Measurements from ENCODE around the gene TTC23L. TPM values are rescaled to one million over a fixed set of nuclear protein-coding genes. Genes with fewer than 3 reads are reported as not detected.
A peak's percentile ranks its signal among the peaks of the same experiment; 100 is the strongest.
"Not testable (repeated sequence)": the region's sequence is repeated elsewhere in the genome, so short reads cannot be mapped to it uniquely, and the experiment has no call there.

TTC23L gene
- total RNA-seq, 1 experiment from 2014 or later = 3.9 TPM

GRCh38 chr5:34919077-34919476 lies 80.1 kb downstream of the TTC23L start:
- ChIA-PET CTCF (interaction anchor here (0.7 kb wide), 3 partner anchors 61 to 441 kb away, joined by 4 to 8 read pairs (median 6); no protein-coding TSS in a partner anchor), POLR2A (ENCODE audit: unreplicated experiment) (no interaction called here)
- TF ChIP-seq CTCF (conservative IDR thresholded peaks at IDR 0.05) (peak; percentile 41; the same call in 1 of the 2 replicates), EZH2 (IDR thresholded peaks at IDR 0.05; ENCODE audit: low read depth) (no peak)
- BruUV-seq (replicated peaks) = no TSS peak
- H3K27me3 ChIP-seq (ENCODE audit: insufficient read depth, low read depth) = no peaks in the 10 kb centered on the region
- no peak for DNase-seq
- no peak overlapping the region; the same call in 1 of the 2 replicates for H3K27ac ChIP-seq
- H4K20me1 ChIP-seq (ENCODE audit: insufficient read depth) = peaks cover 20% of the 10 kb centered on the region; the same call in 1 of the 2 replicates
- H3K4me3 ChIP-seq = no peak overlapping the region
- intact Hi-C loops (cut with micrococcal nuclease; ENCODE audit: unreplicated experiment) = loop anchor here (5.0 to 10.0 kb wide), 2 partner anchors 332 to 1006 kb away; no protein-coding TSS in a partner anchor
- H3K9me3 ChIP-seq (ENCODE audit: insufficient read depth, low read depth) = no peaks in the 10 kb centered on the region; the same call in 1 of the 2 replicates
- H3K4me1 ChIP-seq (replicated peaks; ENCODE audit: insufficient read depth) = peaks cover 58% of the 10 kb centered on the region
- no peak overlapping the region for H2AFZ ChIP-seq
- H3K36me3 ChIP-seq (ENCODE audit: low read depth) = peaks cover 45% of the 10 kb centered on the region
- H3K4me2 ChIP-seq = no peak overlapping the region
- peaks cover 88% of the 10 kb centered on the region for H3K79me2 ChIP-seq (ENCODE audit: low read depth)
- peaks cover 68% of the 10 kb centered on the region for H3F3A ChIP-seq (ENCODE audit: insufficient read depth, low read depth)
- no peaks in the 10 kb centered on the region for H3K9me2 ChIP-seq (ENCODE audit: insufficient read depth)

- H3K9me3 ChIP-seq (ENCODE audit: insufficient read depth, low read depth); BruUV-seq (replicated peaks); H2AFZ ChIP-seq; H3K27me3 ChIP-seq (ENCODE audit: insufficient read depth, low read depth); DNase-seq; H3K9me2 ChIP-seq (ENCODE audit: insufficient read depth): not testable (repeated sequence)
- Histone ChIP-seq H3K4me3 (peak overlapping the region; percentile 41; the same call in 1 of the 2 replicates), H3K79me2 (ENCODE audit: low read depth) (peaks cover 70% of the 10 kb centered on the region), H3K27ac (peak overlapping the region; percentile 72), H3F3A (ENCODE audit: insufficient read depth, low read depth) (peaks cover 86% of the 10 kb centered on the region), H3K4me2 (peak overlapping the region; percentile 71), H3K36me3 (ENCODE audit: low read depth) (peaks cover 68% of the 10 kb centered on the region), H4K20me1 (ENCODE audit: insufficient read depth) (peaks cover 13% of the 10 kb centered on the region), H3K4me1 (replicated peaks; ENCODE audit: insufficient read depth) (peaks cover 51% of the 10 kb centered on the region)
- intact Hi-C loops (cut with micrococcal nuclease; ENCODE audit: unreplicated experiment) = loop anchor here (10.0 kb wide), 2 partner anchors 1028 to 1952 kb away; partner anchors contain the start of genes ADAMTS12 and NIPBL
- ChIA-PET POLR2A (ENCODE audit: unreplicated experiment) (interaction anchor here (0.8 to 1.2 kb wide), 3 partner anchors 8 to 727 kb away, joined by 5 to 7 read pairs (median 6); partner anchors contain the start of genes BRIX1 and RAD1), CTCF (interaction anchor here (0.7 kb wide), 1 partner anchor 8 kb away, joined by 4 read pairs; the partner anchor contains the start of genes BRIX1 and RAD1)
Measured at GRCh38 chr5:34923256-34923655, 84.3 kb downstream of the TTC23L start.

GRCh38 chr5:34923694-34924461 lies 84.9 kb downstream of the TTC23L start:
- no peak overlapping the region for H2AFZ ChIP-seq
- H3K9me3 ChIP-seq (ENCODE audit: insufficient read depth, low read depth) = no peaks in the 10 kb centered on the region; the same call in 1 of the 2 replicates
- peak overlapping the region; percentile 41 for H3K4me3 ChIP-seq
- H3K9me2 ChIP-seq (ENCODE audit: insufficient read depth) = no peaks in the 10 kb centered on the region
- BruUV-seq (replicated peaks) = no TSS peak
- DNase-seq = peak; percentile 60 to 93
- POLR2A ChIA-PET (ENCODE audit: unreplicated experiment) = interaction anchor here (0.8 to 1.2 kb wide), 3 partner anchors 9 to 727 kb away, joined by 5 to 7 read pairs (median 6); partner anchors contain the start of genes BRIX1 and RAD1
- peaks cover 64% of the 10 kb centered on the region for H3K79me2 ChIP-seq (ENCODE audit: low read depth)
- peaks cover 13% of the 10 kb centered on the region for H4K20me1 ChIP-seq (ENCODE audit: insufficient read depth)
- no peaks in the 10 kb centered on the region for H3K27me3 ChIP-seq (ENCODE audit: insufficient read depth, low read depth)
- TF ChIP-seq EZH2 (IDR thresholded peaks at IDR 0.05; ENCODE audit: low read depth) (no peak), CTCF (conservative IDR thresholded peaks at IDR 0.05) (no peak)
- intact Hi-C loops (cut with micrococcal nuclease; ENCODE audit: unreplicated experiment) = loop anchor here (1.0 to 10.0 kb wide), 3 partner anchors 9 to 1951 kb away; partner anchors contain the start of genes ADAMTS12, BRIX1, NIPBL and RAD1
- H3K36me3 ChIP-seq (ENCODE audit: low read depth) = peaks cover 68% of the 10 kb centered on the region
- peaks cover 58% of the 10 kb centered on the region for H3K4me1 ChIP-seq (replicated peaks; ENCODE audit: insufficient read depth)
- peak overlapping the region; percentile 71 for H3K4me2 ChIP-seq
- CTCF ChIA-PET = interaction anchor here (0.7 to 0.8 kb wide), 2 partner anchors 9 to 79 kb away, joined by 3 to 4 read pairs; partner anchors contain the start of genes BRIX1 and RAD1
- peaks cover 91% of the 10 kb centered on the region for H3F3A ChIP-seq (ENCODE audit: insufficient read depth, low read depth)
- H3K27ac ChIP-seq = peak overlapping the region; percentile 72

Measured in PC-9 (cell line).